ENCODE results near the gene CARS1. TPM values are rescaled to one million over a fixed set of nuclear protein-coding genes. Genes with fewer than 3 reads are reported as not detected.
"Not testable (repeated sequence)": the region's sequence is repeated elsewhere in the genome, so short reads cannot be mapped to it uniquely, and the experiment has no call there.

The CARS1 gene
- total RNA-seq, 1 donor from 2014 or later, result 33.2 TPM

GRCh38 chr11:3090096-3090901, 33.1 kb upstream of the CARS1 start:
- no peak for DNase-seq (ENCODE audit: low spot score)

GRCh38 chr11:3089236-3090061, 32.2 kb upstream of the CARS1 start:
- no peak for DNase-seq (ENCODE audit: low spot score)

DNA sequence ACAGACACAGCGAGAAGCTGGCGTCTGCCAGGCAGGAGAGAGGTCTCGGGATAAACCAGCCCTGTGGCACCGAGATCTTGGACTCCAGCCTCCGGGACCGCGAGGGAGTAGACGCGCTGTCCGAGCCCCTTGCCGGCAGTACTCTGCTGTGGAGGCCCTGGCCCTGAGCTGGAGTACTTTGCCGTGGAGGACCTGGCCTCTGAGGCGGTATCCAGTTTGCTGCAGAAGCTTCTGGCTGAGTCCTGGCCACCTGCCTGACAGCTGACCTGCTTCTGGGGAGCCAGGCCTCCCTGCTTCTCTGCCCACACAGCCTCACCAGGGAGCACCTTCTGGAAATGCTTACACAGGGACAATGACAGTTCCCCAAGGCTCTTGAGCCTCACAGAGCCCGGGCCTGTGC, 31.6 kb upstream of the CARS1 start:
- no peak for DNase-seq (ENCODE audit: low spot score)

DNA sequence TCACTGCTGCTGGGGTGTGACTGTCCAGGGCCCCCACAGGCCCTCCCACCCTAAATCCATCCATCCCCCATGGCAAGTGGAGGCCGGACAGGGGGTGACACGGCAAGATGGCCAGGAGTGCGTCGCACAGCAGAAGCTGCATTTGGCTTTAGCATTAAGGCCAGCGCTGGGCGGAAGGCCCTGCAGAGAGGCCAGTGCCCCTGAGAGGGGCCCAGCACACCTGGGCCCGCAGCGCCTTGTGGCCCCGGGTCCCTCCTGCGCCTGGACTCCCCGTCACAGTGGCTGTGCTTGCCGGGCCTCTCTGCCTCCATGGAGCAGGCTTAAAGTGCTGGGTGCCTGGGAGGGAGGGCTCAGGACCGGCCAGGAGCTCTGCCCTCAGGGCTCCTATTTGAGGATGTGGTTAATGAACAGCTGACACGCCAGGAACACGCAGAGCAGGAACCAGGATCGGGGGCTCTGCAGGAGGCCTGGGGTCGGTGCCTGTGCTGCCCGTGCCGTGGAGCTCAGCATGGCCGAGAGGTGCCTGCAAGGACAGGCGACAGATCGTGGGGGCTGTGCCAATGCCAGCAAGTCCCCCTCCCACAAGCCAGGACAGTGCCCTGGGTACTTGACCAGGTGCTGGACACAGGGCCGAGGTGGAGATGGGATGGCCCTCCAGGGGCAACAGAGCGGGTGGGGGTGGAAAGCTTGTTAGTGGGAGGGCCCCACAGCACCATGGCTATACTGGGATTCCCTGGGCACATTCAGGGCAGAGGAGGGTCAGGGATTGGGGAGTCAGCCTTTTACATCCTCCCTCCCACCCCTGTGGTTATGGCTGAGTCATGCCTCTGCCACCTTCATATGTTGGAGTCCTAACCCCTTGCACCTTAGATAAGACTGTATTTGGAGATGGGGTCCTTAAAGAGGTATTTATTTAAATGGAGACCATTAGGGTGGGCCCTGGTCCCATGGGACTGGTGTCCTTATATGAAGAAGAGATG, 30.9 kb upstream of the CARS1 start:
- DNase-seq (ENCODE audit: low spot score), result no peak

- no peak for DNase-seq (ENCODE audit: low spot score)
Measured at GRCh38 chr11:3087373-3087772, 30.1 kb upstream of the CARS1 start.

DNA sequence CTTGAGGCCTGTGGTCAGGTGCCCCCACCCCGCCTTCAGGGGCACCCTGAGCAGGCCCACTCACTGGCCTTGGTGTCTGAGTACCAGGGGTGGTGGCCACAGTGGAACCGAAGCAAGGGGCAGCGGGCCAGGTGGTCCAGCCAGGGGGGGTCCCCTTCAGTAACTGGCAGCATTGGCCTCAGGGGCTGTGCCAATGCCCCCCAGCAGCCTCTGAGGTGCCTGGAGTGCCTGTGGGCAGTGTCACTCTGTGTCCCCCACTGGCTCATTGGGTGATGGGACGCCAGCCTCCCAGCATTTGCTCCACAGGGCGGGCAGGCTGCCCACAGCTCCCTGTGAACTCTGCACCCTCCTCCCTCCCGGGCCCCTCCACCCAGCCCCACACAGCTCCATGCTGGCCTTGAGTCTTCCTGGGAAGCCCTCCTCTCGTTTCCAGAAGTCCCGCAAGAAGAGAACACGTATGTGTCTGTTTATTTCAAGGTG, 29.5 kb upstream of the CARS1 start:
- DNase-seq (ENCODE audit: low spot score), result no peak

GRCh38 chr11:3086114-3086513, 28.9 kb upstream of the CARS1 start:
- DNase-seq (ENCODE audit: low spot score), result no peak

- DNase-seq (ENCODE audit: low spot score), result no peak
Measured at GRCh38 chr11:3085052-3085451, 27.8 kb upstream of the CARS1 start.

GRCh38 chr11:3083321-3083720, 26.1 kb upstream of the CARS1 start:
- DNase-seq (ENCODE audit: low spot score), result no peak

DNA sequence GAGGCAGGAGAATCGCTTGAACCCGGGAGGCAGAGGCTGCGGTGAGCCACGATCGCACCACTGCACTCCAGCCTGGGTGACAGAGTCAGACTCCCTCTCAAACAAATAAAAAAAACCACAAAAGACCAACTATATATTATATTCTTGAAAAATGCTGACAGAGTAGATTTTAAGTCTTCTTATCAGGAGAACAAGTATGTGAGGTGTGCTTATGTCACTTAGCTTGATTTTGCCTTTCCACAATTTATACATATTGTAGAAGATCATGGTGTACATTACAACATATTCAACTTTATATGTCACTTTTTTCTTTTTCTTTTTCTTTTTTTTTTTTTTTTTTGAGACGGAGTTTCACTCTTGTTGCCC, 24.1 kb upstream of the CARS1 start:
- DNase-seq (ENCODE audit: low spot score), result no peak

DNA sequence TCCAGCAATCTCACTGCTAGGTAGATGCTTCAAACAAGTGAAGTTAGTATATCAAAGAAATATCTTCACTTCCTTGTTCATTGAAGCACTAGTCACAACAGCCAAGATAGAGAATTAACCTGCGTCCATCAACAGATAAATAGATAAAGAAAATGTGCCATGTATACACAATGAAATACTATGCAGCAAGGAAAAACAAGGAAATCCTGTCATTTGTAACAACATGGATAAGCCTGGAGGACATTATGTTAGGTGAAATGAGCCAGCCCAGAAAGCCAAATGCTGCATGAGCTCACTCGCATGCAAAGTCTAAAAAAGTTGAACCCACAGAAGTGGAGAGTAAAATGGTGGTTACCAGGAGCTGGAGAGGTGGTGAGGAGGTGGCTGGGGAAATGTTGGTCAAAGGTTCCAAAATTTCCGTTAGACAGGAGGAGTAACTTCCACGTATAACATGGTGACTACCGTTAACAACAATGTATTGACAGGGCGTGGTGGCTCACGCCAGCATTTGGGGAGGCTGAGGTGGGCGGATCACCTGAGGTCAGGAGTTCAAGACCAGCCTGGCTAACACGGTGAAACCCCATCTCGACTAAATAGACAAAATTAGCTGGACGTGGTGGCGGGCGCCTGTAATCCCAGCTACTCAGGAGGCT, 23.6 kb upstream of the CARS1 start:
- DNase-seq (ENCODE audit: low spot score), result no peak

DNA sequence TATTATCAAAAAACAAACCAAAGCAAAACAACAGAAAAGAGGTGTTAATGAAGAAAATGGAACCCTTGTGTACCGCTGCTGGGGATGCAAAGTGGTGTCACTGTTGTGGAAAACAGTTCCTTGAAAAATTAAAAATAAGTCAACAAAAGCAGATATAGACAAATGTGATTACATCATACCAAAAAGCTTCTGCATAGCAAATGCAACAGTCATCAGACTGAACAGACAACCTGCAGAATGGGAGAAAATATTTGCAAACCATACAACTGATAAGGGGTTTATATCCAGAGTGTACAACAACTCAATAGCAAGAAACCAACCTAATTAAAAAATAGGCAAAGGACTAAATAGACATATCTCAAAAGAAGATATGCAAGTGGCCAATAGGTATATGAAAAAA, 22.9 kb upstream of the CARS1 start:
- no peak for DNase-seq (ENCODE audit: low spot score)

DNA sequence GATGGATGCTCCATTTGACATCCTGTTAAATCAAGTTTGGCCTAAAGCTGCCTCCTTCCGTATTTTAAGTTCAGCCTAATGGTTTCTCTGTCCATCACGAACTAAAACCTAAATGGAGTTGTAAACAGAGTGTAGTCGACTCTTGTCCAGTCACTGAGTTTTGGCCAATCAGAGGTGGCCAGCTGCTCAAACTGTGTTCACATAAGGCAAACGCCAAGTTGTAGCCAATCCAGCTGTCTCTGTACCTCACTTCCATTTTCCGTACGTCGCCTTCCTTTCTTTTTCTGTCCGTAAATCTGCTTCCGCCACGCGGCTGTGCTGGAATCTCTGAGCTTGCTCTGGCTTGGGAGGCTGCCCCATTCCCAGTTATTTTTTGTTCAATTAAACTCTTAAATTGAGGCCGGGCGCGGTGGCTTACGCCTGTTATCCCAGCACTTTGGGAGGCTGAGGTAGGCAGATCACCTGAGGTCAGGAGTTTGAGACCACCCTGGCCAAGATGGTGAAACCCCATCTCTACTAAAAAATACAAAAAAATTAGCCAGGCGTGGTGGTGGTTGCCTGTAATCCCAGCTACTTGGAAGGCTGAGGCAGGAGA, 20.7 kb upstream of the CARS1 start:
- no peak for DNase-seq (ENCODE audit: low spot score)

DNA sequence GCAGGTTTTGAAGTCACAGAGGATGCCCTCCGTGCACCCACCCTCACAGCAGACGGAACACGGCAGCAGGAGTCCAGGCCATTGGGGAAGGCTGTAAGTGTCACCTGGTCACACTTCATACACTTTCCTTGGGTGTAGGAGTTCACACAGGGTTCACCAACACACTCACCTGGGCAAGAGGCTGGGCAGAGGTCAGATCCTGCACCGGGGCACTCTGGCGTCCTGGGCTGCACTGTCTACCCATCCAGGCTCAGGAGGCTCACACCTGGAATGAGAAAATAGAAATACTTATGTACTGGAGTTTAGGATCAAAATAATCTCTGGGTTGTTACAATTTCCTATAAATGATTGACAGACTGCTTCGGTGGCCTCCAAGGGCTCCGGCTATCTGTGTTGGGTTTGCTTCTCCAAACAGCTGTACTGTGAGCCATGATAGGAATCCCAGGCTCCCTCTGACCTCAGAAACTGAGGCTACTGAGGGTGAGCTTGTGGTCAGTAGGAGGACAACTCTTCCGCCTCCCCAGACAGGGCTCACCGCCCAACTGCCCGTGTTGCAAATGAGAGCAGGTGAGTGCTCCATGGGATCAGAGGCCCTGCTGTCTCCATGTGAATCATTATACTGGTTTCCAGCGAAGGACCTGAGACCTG, 20.1 kb upstream of the CARS1 start:
- DNase-seq (ENCODE audit: low spot score), result no peak

DNA sequence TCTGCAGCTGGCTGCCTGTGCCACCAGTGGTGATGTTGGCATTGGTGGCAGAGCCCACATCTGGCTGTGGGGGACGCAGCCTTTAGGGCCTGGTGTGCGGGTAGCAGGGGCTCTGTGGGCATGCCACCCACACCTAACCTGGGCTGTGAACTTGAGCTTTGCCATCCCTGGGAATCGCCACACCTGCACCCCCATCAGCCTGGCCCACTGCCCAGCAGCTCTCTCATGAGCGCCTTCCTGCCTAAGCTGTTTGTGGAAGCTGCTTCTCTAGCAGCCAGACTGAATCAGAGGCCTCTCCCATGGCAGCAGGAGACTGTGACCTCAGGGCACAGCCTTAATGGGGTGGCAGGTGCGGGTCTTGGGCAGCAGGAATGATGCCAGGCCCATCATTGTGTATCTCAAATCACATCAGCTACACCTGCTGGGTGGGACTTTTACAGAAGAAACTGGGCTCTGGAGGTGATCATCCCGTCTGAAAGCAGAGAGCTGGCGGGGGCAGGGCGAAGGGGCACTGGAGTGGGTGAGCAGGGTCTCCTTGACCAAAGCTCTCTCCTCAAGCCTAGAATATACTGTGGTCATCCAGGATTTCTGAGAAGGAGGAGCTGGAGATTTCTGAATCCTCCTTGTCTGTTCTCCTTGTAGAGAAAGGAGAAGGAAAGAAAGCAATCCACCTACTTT, 17.8 kb upstream of the CARS1 start:
- no peak for DNase-seq (ENCODE audit: low spot score)

GRCh38 chr11:3073029-3073435, 15.8 kb upstream of the CARS1 start:
- peak; percentile 24 for DNase-seq (ENCODE audit: low spot score)

DNA sequence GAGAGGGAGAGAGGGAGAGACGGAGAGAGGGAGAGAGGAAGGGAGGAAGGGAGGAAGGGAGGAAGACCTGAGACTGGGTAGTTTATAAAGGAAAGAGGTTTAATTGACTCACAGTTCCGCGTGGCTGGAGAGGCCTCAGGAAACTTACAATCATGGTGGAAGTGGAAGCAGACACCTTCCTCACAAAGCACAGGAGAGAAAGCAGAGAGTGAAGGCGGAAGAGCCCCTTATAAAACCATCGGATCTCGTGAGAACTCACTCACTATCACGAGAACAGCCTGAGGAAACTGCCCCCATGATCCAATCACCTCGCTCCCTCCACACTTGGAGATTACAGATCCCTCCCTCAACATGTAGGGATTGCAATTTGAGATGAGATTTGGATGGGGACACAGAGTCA, 12.2 kb upstream of the CARS1 start:
- DNase-seq (ENCODE audit: low spot score), result no peak

GRCh38 chr11:3066308-3066707, 9.1 kb upstream of the CARS1 start:
- not testable (repeated sequence) for DNase-seq (ENCODE audit: low spot score)

DNA sequence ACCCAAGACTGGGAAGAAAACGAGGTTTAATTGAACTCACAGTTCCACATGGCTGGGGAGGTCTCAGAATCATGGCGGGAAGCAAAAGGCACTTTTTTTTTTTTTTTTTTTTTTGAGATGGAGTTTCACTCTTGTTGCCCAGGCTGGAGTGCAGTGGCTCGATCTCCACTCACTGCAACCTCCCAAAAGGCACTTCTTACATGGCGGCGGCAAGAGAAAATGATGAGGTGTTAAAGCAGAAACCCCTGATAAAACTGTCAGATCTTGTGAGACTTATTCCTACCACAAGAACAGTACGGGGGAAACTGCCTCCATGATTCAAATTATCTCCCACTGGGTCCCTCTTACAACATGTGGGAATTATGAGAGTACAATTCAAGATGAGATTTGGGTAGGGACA, 7.5 kb upstream of the CARS1 start:
- DNase-seq (ENCODE audit: low spot score), result not testable (repeated sequence)

GRCh38 chr11:3063876-3064275, 6.7 kb upstream of the CARS1 start:
- DNase-seq (ENCODE audit: low spot score), result not testable (repeated sequence)

Data from umbilical cord (tissue), 2 donors.